ENCODE data around the gene MAP3K14. TPM values are rescaled to one million over a fixed set of nuclear protein-coding genes. Genes with fewer than 3 reads are reported as not detected.

Gene MAP3K14
- total and polyA plus RNA-seq, 5 experiments from 2014 or later: 0.73 to 37.8 (median 7.2) TPM

- POLR2A ChIA-PET: interaction anchor here (0.5 to 2.3 kb wide), 3 partner anchors 9 to 103 kb away, joined by 5 to 9 read pairs (median 7); no protein-coding TSS in a partner anchor
- ATAC-seq: no peak
- H3K27me3 Mint-ChIP-seq: peaks cover 0 to 4% (median 0%) of the 10 kb centered on the region in 5 donors
- H3K27ac Mint-ChIP-seq: peak overlapping the region in 9 of 10 donors; percentile 8 to 92 (median 61)
- DNase-seq: no peak
- peaks cover 34 to 53% (median 51%) of the 10 kb centered on the region in 4 donors for H3K4me1 Mint-ChIP-seq
- no peaks in the 10 kb centered on the region for H3K36me3 Mint-ChIP-seq
- no peaks in the 10 kb centered on the region for H3K9me3 Mint-ChIP-seq
- peak overlapping the region in 9 of 10 donors; percentile 20 to 63 (median 35) for H3K4me3 Mint-ChIP-seq
These were observed 4.2 kb upstream of the MAP3K14 start for GRCh38 chr17:45320931-45321461.

GRCh38 chr17:45320349-45320930 lies 3.6 kb upstream of the MAP3K14 start:
- Mint-ChIP-seq H3K4me1 (peaks cover 40 to 58% (median 56%) of the 10 kb centered on the region in 4 donors), H3K27ac (peak overlapping the region; percentile 28 to 92 (median 62)), H3K27me3 (peaks cover 0 to 4% (median 0%) of the 10 kb centered on the region in 5 donors), H3K36me3 (no peaks in the 10 kb centered on the region), H3K4me3 (peak overlapping the region in 9 of 10 donors; percentile 20 to 63 (median 36)), H3K9me3 (no peaks in the 10 kb centered on the region)
- DNase-seq (no peak), ATAC-seq (no peak)
- POLR2A ChIA-PET: interaction anchor here (0.5 to 2.3 kb wide), 5 partner anchors 8 to 102 kb away, joined by 4 to 9 read pairs (median 5); no protein-coding TSS in a partner anchor

GRCh38 chr17:45319239-45319703 lies 2.5 kb upstream of the MAP3K14 start:
- Mint-ChIP-seq H3K9me3 (no peaks in the 10 kb centered on the region), H3K4me3 (peak overlapping the region in 6 of 10 donors; percentile 22 to 58 (median 44)), H3K27me3 (peaks cover 0 to 4% (median 0%) of the 10 kb centered on the region in 5 donors), H3K4me1 (peaks cover 48 to 69% (median 68%) of the 10 kb centered on the region in 4 donors), H3K27ac (peak overlapping the region; percentile 48 to 97 (median 88)), H3K36me3 (peaks cover 0 to 2% (median 0%) of the 10 kb centered on the region in 3 donors)
- POLR2A ChIA-PET: interaction anchor here (0.6 to 1.6 kb wide), 6 partner anchors 8 to 39 kb away, joined by 3 to 5 read pairs (median 4); no protein-coding TSS in a partner anchor
- DNase-seq (peak in 1 of 10 donors; percentile 4), ATAC-seq (no peak)

- peak overlapping the region in 7 of 10 donors; percentile 6 to 50 (median 42) for H3K4me3 Mint-ChIP-seq
- H3K27me3 Mint-ChIP-seq: peaks cover 0 to 4% (median 0%) of the 10 kb centered on the region in 5 donors
These were observed 1.9 kb upstream of the MAP3K14 start for GRCh38 chr17:45318561-45319230.

GRCh38 chr17:45317111-45317928 lies 500 bp upstream of the MAP3K14 start:
- peak; percentile 85 to 86 for ATAC-seq
- Mint-ChIP-seq H3K27me3 (peaks cover 0 to 4% (median 0%) of the 10 kb centered on the region in 5 donors), H3K4me1 (peaks cover 56 to 88% (median 85%) of the 10 kb centered on the region in 4 donors), H3K9me3 (no peaks in the 10 kb centered on the region), H3K4me3 (peak overlapping the region; percentile 76 to 96 (median 94)), H3K27ac (peak overlapping the region; percentile 88 to 99 (median 96)), H3K36me3 (peaks cover 0 to 2% (median 0%) of the 10 kb centered on the region in 3 donors)
- POLR2A ChIA-PET: interaction anchor here (0.6 to 5.1 kb wide), 38 partner anchors 9 to 1099 kb away, joined by 3 to 115 read pairs (median 5); partner anchors contain the start of genes FMNL1, HEXIM1, HEXIM2 and KANSL1
- DNase-seq: peak; percentile 95 to 100 (median 100)

More at GRCh38 chr17:45318561-45319230, 1.9 kb upstream of the MAP3K14 start:
- Mint-ChIP-seq H3K4me1 (peaks cover 49 to 75% (median 73%) of the 10 kb centered on the region in 4 donors), H3K9me3 (no peaks in the 10 kb centered on the region), H3K36me3 (peaks cover 0 to 2% (median 0%) of the 10 kb centered on the region in 3 donors), H3K27ac (peak overlapping the region; percentile 48 to 98 (median 95))
- no peak for DNase-seq
- POLR2A ChIA-PET: interaction anchor here (0.8 to 5.1 kb wide), 8 partner anchors 12 to 875 kb away, joined by 3 to 115 read pairs (median 4); partner anchors contain the start of genes FMNL1, HEXIM2 and KANSL1
- no peak for ATAC-seq

- H3K4me3 Mint-ChIP-seq: peak overlapping the region; percentile 76 to 96 (median 92)
- peaks cover 49 to 90% (median 85%) of the 10 kb centered on the region in 4 donors for H3K4me1 Mint-ChIP-seq
- POLR2A ChIA-PET: interaction anchor here (0.6 to 5.1 kb wide), 26 partner anchors 8 to 167 kb away, joined by 3 to 115 read pairs (median 4); partner anchors contain the start of genes FMNL1, HEXIM1 and HEXIM2
- H3K27me3 Mint-ChIP-seq: peaks cover 0 to 4% (median 0%) of the 10 kb centered on the region in 5 donors
- no peaks in the 10 kb centered on the region for H3K9me3 Mint-ChIP-seq
- peaks cover 0 to 4% (median 0%) of the 10 kb centered on the region in 3 donors for H3K36me3 Mint-ChIP-seq
- ATAC-seq (no peak), DNase-seq (peak in 2 of 10 donors; percentile 3 to 18)
- H3K27ac Mint-ChIP-seq: peak overlapping the region; percentile 91 to 99 (median 96)
These were observed 979 bp downstream of the MAP3K14 start for GRCh38 chr17:45315648-45316433.

GRCh38 chr17:45314741-45315647 lies 1.8 kb downstream of the MAP3K14 start:
- Mint-ChIP-seq H3K4me3 (peak overlapping the region; percentile 76 to 96 (median 92)), H3K9me3 (no peaks in the 10 kb centered on the region), H3K36me3 (peaks cover 0 to 13% (median 0%) of the 10 kb centered on the region in 3 donors), H3K4me1 (peaks cover 49 to 90% (median 85%) of the 10 kb centered on the region in 4 donors), H3K27ac (peak overlapping the region; percentile 91 to 99 (median 96)), H3K27me3 (peaks cover 0 to 4% (median 0%) of the 10 kb centered on the region in 5 donors)
- DNase-seq (no peak), ATAC-seq (no peak)
- POLR2A ChIA-PET: interaction anchor here (0.6 to 5.1 kb wide), 13 partner anchors 21 to 539 kb away, joined by 3 to 115 read pairs (median 8); partner anchors contain the start of genes FMNL1, HEXIM1 and HEXIM2

GRCh38 chr17:45313996-45314740 lies 2.7 kb downstream of the MAP3K14 start:
- peaks cover 0 to 4% (median 0%) of the 10 kb centered on the region in 5 donors for H3K27me3 Mint-ChIP-seq
- ATAC-seq (no peak), DNase-seq (peak in 1 of 10 donors; percentile 17)
- POLR2A ChIA-PET: interaction anchor here (0.6 to 5.1 kb wide), 8 partner anchors 20 to 538 kb away, joined by 3 to 115 read pairs (median 6); partner anchors contain the start of gene FMNL1
- H3K36me3 Mint-ChIP-seq: peaks cover 0 to 17% (median 0%) of the 10 kb centered on the region in 3 donors
- peak overlapping the region; percentile 76 to 96 (median 92) for H3K4me3 Mint-ChIP-seq
- peak overlapping the region; percentile 91 to 99 (median 96) for H3K27ac Mint-ChIP-seq
- peaks cover 48 to 89% (median 82%) of the 10 kb centered on the region in 4 donors for H3K4me1 Mint-ChIP-seq
- no peaks in the 10 kb centered on the region for H3K9me3 Mint-ChIP-seq

GRCh38 chr17:45313421-45313771 lies 3.4 kb downstream of the MAP3K14 start:
- H3K36me3 Mint-ChIP-seq: peaks cover 0 to 22% (median 0%) of the 10 kb centered on the region in 3 donors
- POLR2A ChIA-PET: interaction anchor here (0.8 to 5.1 kb wide), 8 partner anchors 10 to 164 kb away, joined by 3 to 115 read pairs (median 8); partner anchors contain the start of genes FMNL1 and HEXIM1
- no peaks in the 10 kb centered on the region for H3K9me3 Mint-ChIP-seq
- DNase-seq: no peak
- peaks cover 0 to 4% (median 0%) of the 10 kb centered on the region in 5 donors for H3K27me3 Mint-ChIP-seq
- peaks cover 47 to 87% (median 79%) of the 10 kb centered on the region in 4 donors for H3K4me1 Mint-ChIP-seq
- peak overlapping the region; percentile 91 to 100 (median 98) for H3K27ac Mint-ChIP-seq
- no peak for ATAC-seq
- H3K4me3 Mint-ChIP-seq: peak overlapping the region; percentile 76 to 96 (median 92)
